Measurements from ENCODE around the gene ACTR3.

- TF ChIP-seq EP300 (IDR thresholded peaks at IDR 0.05), result no peak
- no peak for TF ChIP-seq CTCF (IDR thresholded peaks at IDR 0.05)
- no peak for TF ChIP-seq POLR2A (IDR thresholded peaks at IDR 0.05)
Observed at GRCh38 chr2:113974727-113975126, 84.8 kb downstream of the ACTR3 start.
